Activated CD4-positive, alpha-beta T cell treated with anti-CD3 and anti-CD28 coated beads, Interleukin-10, Interleukin-2, amounts not matched to agents 100 ng/mL and 50 ng/mL, durations not matched to agents 16 hours and 8 hours (primary cell): Measurements from ENCODE around the gene DLK1.

Experiments
- DNase-seq: peaks from one replicate; pipeline ENCODE4 v3.0.0-alpha.2; 2020

Gene DLK1

GRCh38 chr14:100715803-100716202 is 10.9 kb upstream of the DLK1 start:
- no peak for DNase-seq

GRCh38 chr14:100717386-100717785 is 9.3 kb upstream of the DLK1 start:
- no peak for DNase-seq

- DNase-seq: no peak
Measured at GRCh38 chr14:100719976-100720520, 6.6 kb upstream of the DLK1 start.

- no peak for DNase-seq
Measured at GRCh38 chr14:100721568-100721967, 5.1 kb upstream of the DLK1 start.

- no peak for DNase-seq
Measured at GRCh38 chr14:100722367-100722766, 4.3 kb upstream of the DLK1 start.

- no peak for DNase-seq
Measured at GRCh38 chr14:100723135-100723829, 3.4 kb upstream of the DLK1 start.

- no peak for DNase-seq
Measured at GRCh38 chr14:100723830-100724437, 2.8 kb upstream of the DLK1 start.

- no peak for DNase-seq
Measured at GRCh38 chr14:100724536-100724935, 2.2 kb upstream of the DLK1 start.

- no peak for DNase-seq
Measured at GRCh38 chr14:100725587-100726387, 905 bp upstream of the DLK1 start.

GRCh38 chr14:100727086-100727872 is 587 bp downstream of the DLK1 start:
- no peak for DNase-seq

GRCh38 chr14:100727873-100728240 is 1.2 kb downstream of the DLK1 start:
- DNase-seq: no peak

GRCh38 chr14:100728962-100729361 is 2.3 kb downstream of the DLK1 start:
- DNase-seq: no peak

GRCh38 chr14:100729982-100730381 is 3.3 kb downstream of the DLK1 start:
- no peak for DNase-seq

GRCh38 chr14:100730581-100730980 is 3.9 kb downstream of the DLK1 start:
- DNase-seq: no peak

GRCh38 chr14:100731011-100731670 is 4.4 kb downstream of the DLK1 start:
- DNase-seq: no peak

GRCh38 chr14:100731846-100732765 is 5.4 kb downstream of the DLK1 start:
- no peak for DNase-seq

GRCh38 chr14:100732766-100733100 is 6.0 kb downstream of the DLK1 start:
- no peak for DNase-seq

GRCh38 chr14:100733152-100733850 is 6.6 kb downstream of the DLK1 start:
- DNase-seq: no peak

- no peak for DNase-seq
Measured at GRCh38 chr14:100734031-100734990, 7.6 kb downstream of the DLK1 start.

GRCh38 chr14:100735271-100735670 is 8.6 kb downstream of the DLK1 start:
- no peak for DNase-seq
